Activated CD4-positive, alpha-beta T cell treated with anti-CD3 and anti-CD28 coated beads, Interleukin-2, amount 10 ng/mL, durations not matched to agents 24 days and 14 days (primary cell): ENCODE data around the gene TEAD1. TPM values are rescaled to one million over a fixed set of nuclear protein-coding genes. Genes with fewer than 3 reads are reported as not detected.

Source experiments
- DNase-seq: peaks from one replicate; pipeline ENCODE4 v3.0.0; 2022
- H3K27ac Mint-ChIP-seq: one replicate; pipeline ENCODE4 v1.8.0; 2022; ENCODE audit warnings: mild to moderate bottlenecking, mixed read lengths
- H3K27me3 Mint-ChIP-seq: one replicate; pipeline ENCODE4 v1.8.0; 2022; ENCODE audit warnings: mixed read lengths
- H3K36me3 Mint-ChIP-seq: one replicate; pipeline ENCODE4 v1.8.0; 2022; ENCODE audit warnings: low read depth, mild to moderate bottlenecking, mixed read lengths
- H3K4me1 Mint-ChIP-seq: one replicate; pipeline ENCODE4 v1.8.0; 2021; ENCODE audit warnings: mixed read lengths
- H3K4me3 Mint-ChIP-seq: one replicate; pipeline ENCODE4 v1.8.0; 2022; ENCODE audit warnings: mild to moderate bottlenecking, moderate library complexity, mixed read lengths
- H3K9me3 Mint-ChIP-seq: one replicate; pipeline ENCODE4 v1.8.0; 2021; ENCODE audit warnings: mixed read lengths
- intact Hi-C: fragments of 100-400 bp; cut with micrococcal nuclease; formaldehyde crosslinking; loops from one replicate; pipeline ENCODE4 v1.15.1; 2023
- total RNA-seq: library from RNA; stranded (reverse); gene quantifications from 2 replicates; pipeline ENCODE4 v1.2.3, GENCODE V29; 2022

TEAD1 gene
- total RNA-seq, 1 donor from 2014 or later: 0.49 TPM

GRCh38 chr11:12786891-12787290 lies 112.7 kb downstream of the TEAD1 start:
- H3K27me3 Mint-ChIP-seq: peaks cover 26% of the 10 kb centered on the region
- no peaks in the 10 kb centered on the region for H3K4me1 Mint-ChIP-seq
- H3K36me3 Mint-ChIP-seq: no peaks in the 10 kb centered on the region
- intact Hi-C loops: no loop called here
- DNase-seq: no peak
- H3K4me3 Mint-ChIP-seq: no peak overlapping the region
- H3K9me3 Mint-ChIP-seq: no peaks in the 10 kb centered on the region
- no peak overlapping the region for H3K27ac Mint-ChIP-seq

GRCh38 chr11:12787847-12788246 lies 113.6 kb downstream of the TEAD1 start:
- Mint-ChIP-seq H3K9me3 (no peaks in the 10 kb centered on the region), H3K4me1 (no peaks in the 10 kb centered on the region), H3K4me3 (no peak overlapping the region), H3K36me3 (no peaks in the 10 kb centered on the region), H3K27me3 (peaks cover 24% of the 10 kb centered on the region), H3K27ac (no peak overlapping the region)
- intact Hi-C loops: no loop called here
- no peak for DNase-seq

- no peak for DNase-seq
- intact Hi-C loops: no loop called here
- Mint-ChIP-seq H3K27me3 (peaks cover 16% of the 10 kb centered on the region), H3K36me3 (no peaks in the 10 kb centered on the region), H3K4me3 (no peak overlapping the region), H3K9me3 (no peaks in the 10 kb centered on the region), H3K27ac (no peak overlapping the region), H3K4me1 (no peaks in the 10 kb centered on the region)
These were observed 114.8 kb downstream of the TEAD1 start for GRCh38 chr11:12789054-12789453.

GRCh38 chr11:12789596-12790215 lies 115.5 kb downstream of the TEAD1 start:
- Mint-ChIP-seq H3K27me3 (peaks cover 18% of the 10 kb centered on the region), H3K4me1 (no peaks in the 10 kb centered on the region), H3K9me3 (no peaks in the 10 kb centered on the region), H3K27ac (no peak overlapping the region), H3K36me3 (no peaks in the 10 kb centered on the region), H3K4me3 (no peak overlapping the region)
- no peak for DNase-seq
- intact Hi-C loops: no loop called here

- Mint-ChIP-seq H3K9me3 (no peaks in the 10 kb centered on the region), H3K4me3 (no peak overlapping the region), H3K27ac (no peak overlapping the region), H3K36me3 (no peaks in the 10 kb centered on the region), H3K27me3 (peaks cover 20% of the 10 kb centered on the region), H3K4me1 (no peaks in the 10 kb centered on the region)
- DNase-seq: no peak
- intact Hi-C loops: no loop called here
These were observed 116.8 kb downstream of the TEAD1 start for GRCh38 chr11:12790861-12791616.

GRCh38 chr11:12792018-12792417 lies 117.8 kb downstream of the TEAD1 start:
- no peak overlapping the region for H3K4me3 Mint-ChIP-seq
- intact Hi-C loops: no loop called here
- H3K27me3 Mint-ChIP-seq: peaks cover 16% of the 10 kb centered on the region
- no peak overlapping the region for H3K27ac Mint-ChIP-seq
- H3K4me1 Mint-ChIP-seq: no peaks in the 10 kb centered on the region
- no peaks in the 10 kb centered on the region for H3K36me3 Mint-ChIP-seq
- H3K9me3 Mint-ChIP-seq: no peaks in the 10 kb centered on the region
- DNase-seq: no peak

GRCh38 chr11:12792590-12792989 lies 118.4 kb downstream of the TEAD1 start:
- peaks cover 18% of the 10 kb centered on the region for H3K27me3 Mint-ChIP-seq
- intact Hi-C loops: no loop called here
- H3K9me3 Mint-ChIP-seq: no peaks in the 10 kb centered on the region
- DNase-seq: no peak
- no peaks in the 10 kb centered on the region for H3K36me3 Mint-ChIP-seq
- no peaks in the 10 kb centered on the region for H3K4me1 Mint-ChIP-seq
- H3K4me3 Mint-ChIP-seq: no peak overlapping the region
- no peak overlapping the region for H3K27ac Mint-ChIP-seq

- intact Hi-C loops: no loop called here
- H3K4me1 Mint-ChIP-seq: no peaks in the 10 kb centered on the region
- H3K27ac Mint-ChIP-seq: no peak overlapping the region
These were observed 118.8 kb downstream of the TEAD1 start for GRCh38 chr11:12793065-12793464.

GRCh38 chr11:12793506-12793905 lies 119.3 kb downstream of the TEAD1 start:
- H3K4me1 Mint-ChIP-seq: no peaks in the 10 kb centered on the region
- peaks cover 26% of the 10 kb centered on the region for H3K27me3 Mint-ChIP-seq
- no peaks in the 10 kb centered on the region for H3K9me3 Mint-ChIP-seq
- no peak overlapping the region for H3K27ac Mint-ChIP-seq
- intact Hi-C loops: no loop called here
- no peak overlapping the region for H3K4me3 Mint-ChIP-seq
- no peaks in the 10 kb centered on the region for H3K36me3 Mint-ChIP-seq
- DNase-seq: no peak

More at GRCh38 chr11:12793065-12793464, 118.8 kb downstream of the TEAD1 start:
- Mint-ChIP-seq H3K36me3 (no peaks in the 10 kb centered on the region), H3K9me3 (no peaks in the 10 kb centered on the region), H3K27me3 (peaks cover 22% of the 10 kb centered on the region), H3K4me3 (no peak overlapping the region)
- DNase-seq: no peak

GRCh38 chr11:12794576-12795230 lies 120.5 kb downstream of the TEAD1 start:
- H3K27ac Mint-ChIP-seq: no peak overlapping the region
- H3K9me3 Mint-ChIP-seq: no peaks in the 10 kb centered on the region
- no peak overlapping the region for H3K4me3 Mint-ChIP-seq
- intact Hi-C loops: no loop called here
- no peaks in the 10 kb centered on the region for H3K36me3 Mint-ChIP-seq
- no peak for DNase-seq
- peaks cover 36% of the 10 kb centered on the region for H3K27me3 Mint-ChIP-seq
- no peaks in the 10 kb centered on the region for H3K4me1 Mint-ChIP-seq

GRCh38 chr11:12797996-12798395 lies 123.8 kb downstream of the TEAD1 start:
- Mint-ChIP-seq H3K27ac (no peak overlapping the region), H3K36me3 (no peaks in the 10 kb centered on the region), H3K4me1 (peaks cover 3% of the 10 kb centered on the region), H3K4me3 (no peak overlapping the region), H3K27me3 (peaks cover 50% of the 10 kb centered on the region), H3K9me3 (no peaks in the 10 kb centered on the region)
- DNase-seq: no peak
- intact Hi-C loops: no loop called here

- Mint-ChIP-seq H3K27ac (no peak overlapping the region), H3K4me3 (no peak overlapping the region), H3K4me1 (peaks cover 3% of the 10 kb centered on the region), H3K27me3 (peaks cover 53% of the 10 kb centered on the region), H3K9me3 (no peaks in the 10 kb centered on the region), H3K36me3 (no peaks in the 10 kb centered on the region)
- intact Hi-C loops: no loop called here
- no peak for DNase-seq
These were observed 124.4 kb downstream of the TEAD1 start for GRCh38 chr11:12798609-12799011.

- peaks cover 52% of the 10 kb centered on the region for H3K27me3 Mint-ChIP-seq
- peaks cover 3% of the 10 kb centered on the region for H3K4me1 Mint-ChIP-seq
- no peak overlapping the region for H3K27ac Mint-ChIP-seq
- H3K36me3 Mint-ChIP-seq: no peaks in the 10 kb centered on the region
- H3K4me3 Mint-ChIP-seq: no peak overlapping the region
- no peaks in the 10 kb centered on the region for H3K9me3 Mint-ChIP-seq
- intact Hi-C loops: no loop called here
- DNase-seq: no peak
These were observed 125.2 kb downstream of the TEAD1 start for GRCh38 chr11:12799334-12799835.

- Mint-ChIP-seq H3K27me3 (peaks cover 52% of the 10 kb centered on the region), H3K4me1 (peaks cover 3% of the 10 kb centered on the region), H3K9me3 (no peaks in the 10 kb centered on the region), H3K36me3 (no peaks in the 10 kb centered on the region), H3K4me3 (no peak overlapping the region), H3K27ac (no peak overlapping the region)
- intact Hi-C loops: no loop called here
- no peak for DNase-seq
These were observed 125.9 kb downstream of the TEAD1 start for GRCh38 chr11:12800032-12800671.
